Measurements from ENCODE around the gene TOGARAM2. TPM values are rescaled to one million over a fixed set of nuclear protein-coding genes. Genes with fewer than 3 reads are reported as not detected.

The TOGARAM2 gene
- total and polyA plus RNA-seq, 2 experiments from 2014 or later, result not detected

GRCh38 chr2:29035016-29035745, 54.1 kb downstream of the TOGARAM2 start:
- no peak for DNase-seq
- Histone ChIP-seq H3K27ac (no peak overlapping the region), H3K4me1 (ENCODE audit: insufficient read depth) (peaks cover 16% of the 10 kb centered on the region), H2AFZ (no peak overlapping the region), H3F3A (ENCODE audit: insufficient read depth) (no peaks in the 10 kb centered on the region), H3K4me3 (no peak overlapping the region), H3K9me2 (ENCODE audit: insufficient read depth) (no peaks in the 10 kb centered on the region), H4K20me1 (ENCODE audit: insufficient read depth) (no peaks in the 10 kb centered on the region), H3K9ac (no peak overlapping the region), H3K27me3 (replicated peaks; ENCODE audit: insufficient read depth) (0 out of 2 replicates have a peak, but pooled peaks cover 6% of the 10 kb centered on the region), H3K4me2 (ENCODE audit: unreplicated experiment) (no peak overlapping the region), H3K79me2 (ENCODE audit: insufficient read depth) (no peaks in the 10 kb centered on the region), H3K9me3 (ENCODE audit: low read depth) (no peaks in the 10 kb centered on the region), H3K36me3 (ENCODE audit: low read depth) (no peaks in the 10 kb centered on the region)
- in situ Hi-C loops (cut with MboI), result no loop called here
- WGBS, 2 experiments (ENCODE audit: low coverage in 1 of 2, low lambda C conversion rate in 2 of 2, missing lambda C conversion rate in 2 of 2), result 80 to 82% methylated on average over 16 to 17 of the region's 17 CpGs
- TF ChIP-seq EZH2 (IDR thresholded peaks at IDR 0.05; ENCODE audit: insufficient read depth, poor library complexity, severe bottlenecking) (no peak), EZH2phosphoT487 (IDR thresholded peaks at IDR 0.05; ENCODE audit: insufficient read depth, low read depth) (no peak)

GRCh38 chr2:29039718-29040480, 58.8 kb downstream of the TOGARAM2 start:
- no peaks in the 10 kb centered on the region for H3K36me3 ChIP-seq (ENCODE audit: low read depth)
- TF ChIP-seq EZH2phosphoT487 (IDR thresholded peaks at IDR 0.05; ENCODE audit: insufficient read depth, low read depth) (no peak), EZH2 (IDR thresholded peaks at IDR 0.05; ENCODE audit: insufficient read depth, poor library complexity, severe bottlenecking) (no peak)
- H3K4me1 ChIP-seq (ENCODE audit: insufficient read depth), result peaks cover 4% of the 10 kb centered on the region; the same call in 1 of the 2 replicates
- no peak overlapping the region for H3K4me2 ChIP-seq (ENCODE audit: unreplicated experiment)
- WGBS, 2 experiments (ENCODE audit: low coverage in 1 of 2, low lambda C conversion rate in 2 of 2, missing lambda C conversion rate in 2 of 2), result 24 to 26% methylated on average over 4 of the region's 4 CpGs
- no peaks in the 10 kb centered on the region for H3F3A ChIP-seq (ENCODE audit: insufficient read depth)
- no peaks in the 10 kb centered on the region for H3K79me2 ChIP-seq (ENCODE audit: insufficient read depth)
- no peak for DNase-seq
- H3K9me3 ChIP-seq (ENCODE audit: low read depth), result no peaks in the 10 kb centered on the region
- H3K9me2 ChIP-seq (ENCODE audit: insufficient read depth), result no peaks in the 10 kb centered on the region
- H3K9ac ChIP-seq, result no peak overlapping the region
- no peak overlapping the region for H3K4me3 ChIP-seq
- H3K27me3 ChIP-seq (replicated peaks; ENCODE audit: insufficient read depth), result 0 out of 2 replicates have a peak, but pooled peaks cover 6% of the 10 kb centered on the region
- no peak overlapping the region for H3K27ac ChIP-seq
- no peak overlapping the region for H2AFZ ChIP-seq
- in situ Hi-C loops (cut with MboI), result no loop called here
- H4K20me1 ChIP-seq (ENCODE audit: insufficient read depth), result no peaks in the 10 kb centered on the region

GRCh38 chr2:29040552-29040951, 59.5 kb downstream of the TOGARAM2 start:
- H3K27ac ChIP-seq, result no peak overlapping the region
- no peak overlapping the region for H3K9ac ChIP-seq
- no peaks in the 10 kb centered on the region for H3F3A ChIP-seq (ENCODE audit: insufficient read depth)
- peaks cover 4% of the 10 kb centered on the region; the same call in 1 of the 2 replicates for H3K4me1 ChIP-seq (ENCODE audit: insufficient read depth)
- no peaks in the 10 kb centered on the region for H3K36me3 ChIP-seq (ENCODE audit: low read depth)
- H3K9me3 ChIP-seq (ENCODE audit: low read depth), result no peaks in the 10 kb centered on the region
- no peak overlapping the region for H3K4me2 ChIP-seq (ENCODE audit: unreplicated experiment)
- in situ Hi-C loops (cut with MboI), result no loop called here
- no peak for DNase-seq
- TF ChIP-seq EZH2phosphoT487 (IDR thresholded peaks at IDR 0.05; ENCODE audit: insufficient read depth, low read depth) (no peak), EZH2 (IDR thresholded peaks at IDR 0.05; ENCODE audit: insufficient read depth, poor library complexity, severe bottlenecking) (no peak)
- 0 out of 2 replicates have a peak, but pooled peaks cover 6% of the 10 kb centered on the region for H3K27me3 ChIP-seq (replicated peaks; ENCODE audit: insufficient read depth)
- H4K20me1 ChIP-seq (ENCODE audit: insufficient read depth), result no peaks in the 10 kb centered on the region
- H2AFZ ChIP-seq, result no peak overlapping the region
- no peaks in the 10 kb centered on the region for H3K9me2 ChIP-seq (ENCODE audit: insufficient read depth)
- WGBS, 2 experiments (ENCODE audit: low coverage in 1 of 2, low lambda C conversion rate in 2 of 2, missing lambda C conversion rate in 2 of 2), result 63 to 73% methylated on average over 6 of the region's 6 CpGs
- no peaks in the 10 kb centered on the region for H3K79me2 ChIP-seq (ENCODE audit: insufficient read depth)
- H3K4me3 ChIP-seq, result no peak overlapping the region

- H3K4me3 ChIP-seq, result no peak overlapping the region
- H3K4me2 ChIP-seq (ENCODE audit: unreplicated experiment), result no peak overlapping the region
- no peak for DNase-seq
- in situ Hi-C loops (cut with MboI), result no loop called here
- no peak for TF ChIP-seq EZH2phosphoT487 (IDR thresholded peaks at IDR 0.05; ENCODE audit: insufficient read depth, low read depth)
- TF ChIP-seq EZH2 (IDR thresholded peaks at IDR 0.05; ENCODE audit: insufficient read depth, poor library complexity, severe bottlenecking), result no peak
- no peaks in the 10 kb centered on the region for H3F3A ChIP-seq (ENCODE audit: insufficient read depth)
- no peaks in the 10 kb centered on the region for H3K9me2 ChIP-seq (ENCODE audit: insufficient read depth)
- 0 out of 2 replicates have a peak, but pooled peaks cover 6% of the 10 kb centered on the region for H3K27me3 ChIP-seq (replicated peaks; ENCODE audit: insufficient read depth)
- H3K79me2 ChIP-seq (ENCODE audit: insufficient read depth), result no peaks in the 10 kb centered on the region
- no peaks in the 10 kb centered on the region for H3K9me3 ChIP-seq (ENCODE audit: low read depth)
- H2AFZ ChIP-seq, result no peak overlapping the region
- H3K36me3 ChIP-seq (ENCODE audit: low read depth), result no peaks in the 10 kb centered on the region
- H4K20me1 ChIP-seq (ENCODE audit: insufficient read depth), result no peaks in the 10 kb centered on the region
- 91 to 92% methylated on average over 9 of the region's 9 CpGs for WGBS, 2 experiments (ENCODE audit: low coverage in 1 of 2, low lambda C conversion rate in 2 of 2, missing lambda C conversion rate in 2 of 2)
- H3K4me1 ChIP-seq (ENCODE audit: insufficient read depth), result peaks cover 4% of the 10 kb centered on the region; the same call in 1 of the 2 replicates
- no peak overlapping the region for H3K27ac ChIP-seq
- H3K9ac ChIP-seq, result no peak overlapping the region
Measured at GRCh38 chr2:29041161-29041660, 60.1 kb downstream of the TOGARAM2 start.

Data from GM23248 (cell line).